Mammary epithelial cell (primary cell): ENCODE results near the gene FAM200B.

Source experiments
- EZH2 ChIP-seq: IDR thresholded peaks from 2 replicates; pipeline ENCODE4 v1.6.1; 2012; ENCODE audit warnings: low read length, inconsistent platforms, borderline replicate concordance
- TF ChIP-seq, protein P1 (sequence below), 2 donors: IDR thresholded peaks in 1 of 2; conservative IDR thresholded peaks in 1 of 2; 2 replicates each; pipeline ENCODE4 v1.5.1; 2011 to 2012; ENCODE audit warnings: inconsistent platforms in 2 of 2, low read length in 2 of 2, mild to moderate bottlenecking in 2 of 2, control low read depth in 1 of 2, low read depth in 1 of 2; ENCODE audit not compliant: insufficient read depth in 1 of 2; ENCODE audit errors: extremely low read depth in 1 of 2

DNA sequence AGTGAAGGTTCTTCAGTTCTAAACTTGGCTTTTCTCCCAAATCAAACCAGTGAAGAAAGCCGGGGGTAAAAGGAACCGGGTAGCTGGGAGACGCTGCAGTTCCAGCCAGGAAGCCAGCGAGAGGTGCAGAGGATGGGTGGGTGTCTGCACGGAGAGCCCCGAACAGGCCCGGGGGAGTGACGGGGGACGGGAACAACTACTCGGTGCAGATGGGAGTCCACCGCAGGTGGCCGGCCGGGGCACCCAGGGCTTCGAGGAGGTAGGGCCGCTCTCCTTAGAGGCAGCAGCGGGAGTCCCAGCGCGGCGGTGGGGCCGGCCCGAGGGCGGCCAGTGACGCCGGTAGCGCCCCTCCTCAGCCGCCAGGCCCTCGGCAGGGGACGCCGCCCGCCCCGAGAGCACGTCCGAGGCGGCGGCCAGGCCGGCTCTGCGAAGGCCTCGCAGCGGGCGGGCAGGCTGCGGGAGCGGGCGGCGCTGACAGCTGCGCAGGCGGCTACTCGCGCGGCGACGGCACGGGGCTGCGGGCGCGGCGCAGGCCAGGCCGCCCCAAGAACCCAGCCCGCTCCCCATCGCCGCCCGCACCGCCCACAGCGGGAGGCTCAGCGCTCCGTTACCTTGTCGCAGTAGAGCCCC is 26.9 kb upstream of the FAM200B start:
- TF ChIP-seq, protein P1, sequence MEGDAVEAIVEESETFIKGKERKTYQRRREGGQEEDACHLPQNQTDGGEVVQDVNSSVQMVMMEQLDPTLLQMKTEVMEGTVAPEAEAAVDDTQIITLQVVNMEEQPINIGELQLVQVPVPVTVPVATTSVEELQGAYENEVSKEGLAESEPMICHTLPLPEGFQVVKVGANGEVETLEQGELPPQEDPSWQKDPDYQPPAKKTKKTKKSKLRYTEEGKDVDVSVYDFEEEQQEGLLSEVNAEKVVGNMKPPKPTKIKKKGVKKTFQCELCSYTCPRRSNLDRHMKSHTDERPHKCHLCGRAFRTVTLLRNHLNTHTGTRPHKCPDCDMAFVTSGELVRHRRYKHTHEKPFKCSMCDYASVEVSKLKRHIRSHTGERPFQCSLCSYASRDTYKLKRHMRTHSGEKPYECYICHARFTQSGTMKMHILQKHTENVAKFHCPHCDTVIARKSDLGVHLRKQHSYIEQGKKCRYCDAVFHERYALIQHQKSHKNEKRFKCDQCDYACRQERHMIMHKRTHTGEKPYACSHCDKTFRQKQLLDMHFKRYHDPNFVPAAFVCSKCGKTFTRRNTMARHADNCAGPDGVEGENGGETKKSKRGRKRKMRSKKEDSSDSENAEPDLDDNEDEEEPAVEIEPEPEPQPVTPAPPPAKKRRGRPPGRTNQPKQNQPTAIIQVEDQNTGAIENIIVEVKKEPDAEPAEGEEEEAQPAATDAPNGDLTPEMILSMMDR (conservative IDR thresholded peaks at IDR 0.05 in 1 of 2, IDR thresholded peaks at IDR 0.05 in 1 of 2; ENCODE audit: extremely low read depth in 1 of 2, insufficient read depth in 1 of 2, low read depth in 1 of 2, low read length in 2 of 2): no peak
- TF ChIP-seq EZH2: no peak
